ENCODE results near the gene CBX5.

The CBX5 gene

DNA sequence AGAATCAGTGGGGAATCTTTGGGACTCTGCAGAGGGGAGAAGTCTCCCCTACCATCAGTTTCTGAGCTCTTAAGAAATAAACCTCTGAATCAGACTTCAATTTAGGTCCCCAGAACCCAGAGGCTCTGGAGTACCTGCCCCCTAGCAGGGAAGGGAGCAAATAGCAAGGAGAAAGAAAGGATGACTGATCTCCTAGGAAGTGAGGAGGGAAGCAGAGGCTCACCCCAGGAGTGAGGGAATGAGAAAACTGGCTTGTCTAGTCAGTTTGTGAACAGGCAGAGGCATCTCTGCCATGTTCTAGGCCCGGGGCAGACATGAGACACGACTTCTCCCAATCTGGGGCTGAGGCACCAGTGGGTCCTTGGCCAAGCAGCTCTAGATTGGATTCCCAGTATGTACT is 66.8 kb downstream of the CBX5 start:
- H3K27me3 ChIP-seq (ENCODE audit: control insufficient read depth, insufficient read depth, low read length), result peaks cover 4% of the 10 kb centered on the region

DNA sequence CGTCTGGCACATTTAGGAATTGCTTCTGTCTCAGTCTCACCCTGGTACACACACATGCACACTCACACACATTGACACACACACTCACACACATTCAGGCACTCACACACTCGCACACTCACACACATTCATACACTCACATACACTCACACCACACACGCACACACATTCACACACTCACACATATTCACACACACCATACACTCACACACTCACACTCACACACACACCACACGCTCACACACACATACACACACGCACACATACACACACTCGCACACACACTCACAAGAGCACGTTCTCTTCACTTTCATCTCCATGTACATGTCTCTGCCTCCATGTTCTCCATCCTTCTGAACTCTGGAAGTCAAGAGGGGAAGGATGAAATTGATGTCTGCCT is 68.0 kb downstream of the CBX5 start:
- Histone ChIP-seq H3K79me2 (no peaks in the 10 kb centered on the region), H3K4me1 (peaks cover 4% of the 10 kb centered on the region), H3K4me2 (ENCODE audit: low read length) (no peak overlapping the region), H3K4me3 (ENCODE audit: low read depth, low read length) (no peak overlapping the region), H3K9ac (no peak overlapping the region), H3K9me3 (ENCODE audit: control insufficient read depth, low read length) (no peaks in the 10 kb centered on the region), H3K27me3 (ENCODE audit: control insufficient read depth, insufficient read depth, low read length) (peaks cover 4% of the 10 kb centered on the region), H2AFZ (no peak overlapping the region), H3K36me3 (ENCODE audit: control insufficient read depth, insufficient read depth, low read length) (no peaks in the 10 kb centered on the region), H3K27ac (no peak overlapping the region)
- TF ChIP-seq, protein P1, sequence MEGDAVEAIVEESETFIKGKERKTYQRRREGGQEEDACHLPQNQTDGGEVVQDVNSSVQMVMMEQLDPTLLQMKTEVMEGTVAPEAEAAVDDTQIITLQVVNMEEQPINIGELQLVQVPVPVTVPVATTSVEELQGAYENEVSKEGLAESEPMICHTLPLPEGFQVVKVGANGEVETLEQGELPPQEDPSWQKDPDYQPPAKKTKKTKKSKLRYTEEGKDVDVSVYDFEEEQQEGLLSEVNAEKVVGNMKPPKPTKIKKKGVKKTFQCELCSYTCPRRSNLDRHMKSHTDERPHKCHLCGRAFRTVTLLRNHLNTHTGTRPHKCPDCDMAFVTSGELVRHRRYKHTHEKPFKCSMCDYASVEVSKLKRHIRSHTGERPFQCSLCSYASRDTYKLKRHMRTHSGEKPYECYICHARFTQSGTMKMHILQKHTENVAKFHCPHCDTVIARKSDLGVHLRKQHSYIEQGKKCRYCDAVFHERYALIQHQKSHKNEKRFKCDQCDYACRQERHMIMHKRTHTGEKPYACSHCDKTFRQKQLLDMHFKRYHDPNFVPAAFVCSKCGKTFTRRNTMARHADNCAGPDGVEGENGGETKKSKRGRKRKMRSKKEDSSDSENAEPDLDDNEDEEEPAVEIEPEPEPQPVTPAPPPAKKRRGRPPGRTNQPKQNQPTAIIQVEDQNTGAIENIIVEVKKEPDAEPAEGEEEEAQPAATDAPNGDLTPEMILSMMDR (IDR thresholded peaks at IDR 0.05), result no peak

More for the DNA sequence above, 66.8 kb downstream of the CBX5 start:
- TF ChIP-seq, protein P1 (IDR thresholded peaks at IDR 0.05), result no peak
- Histone ChIP-seq H2AFZ (no peak overlapping the region), H3K4me1 (peaks cover 12% of the 10 kb centered on the region), H3K36me3 (ENCODE audit: control insufficient read depth, insufficient read depth, low read length) (no peaks in the 10 kb centered on the region), H3K4me3 (ENCODE audit: low read depth, low read length) (no peak overlapping the region), H3K4me2 (ENCODE audit: low read length) (no peak overlapping the region), H3K27ac (no peak overlapping the region), H3K9me3 (ENCODE audit: control insufficient read depth, low read length) (no peaks in the 10 kb centered on the region), H3K79me2 (no peaks in the 10 kb centered on the region), H3K9ac (no peak overlapping the region)

DNA sequence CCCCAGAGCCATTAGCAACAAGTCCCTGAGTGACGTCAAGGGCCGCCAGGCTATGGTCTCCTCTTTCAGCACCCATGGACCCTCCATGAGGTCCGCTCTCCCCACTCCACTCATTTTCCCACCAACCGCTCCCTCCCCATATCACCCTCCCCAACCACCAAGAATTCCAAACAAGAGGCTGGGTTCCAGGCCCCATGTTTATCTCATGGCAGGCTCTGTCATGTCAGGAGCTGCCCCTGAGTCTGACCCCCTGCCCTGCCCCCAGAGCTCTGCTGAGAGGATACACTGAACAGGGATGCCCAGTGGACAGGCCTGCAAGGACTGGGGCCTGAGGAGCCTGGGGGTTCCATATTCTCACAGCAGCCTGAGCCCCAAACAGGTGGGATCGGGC is 69.5 kb downstream of the CBX5 start:
- Histone ChIP-seq H3K4me2 (ENCODE audit: low read length) (no peak overlapping the region), H3K27ac (no peak overlapping the region), H3K36me3 (ENCODE audit: control insufficient read depth, insufficient read depth, low read length) (no peaks in the 10 kb centered on the region), H3K4me1 (no peaks in the 10 kb centered on the region), H3K27me3 (ENCODE audit: control insufficient read depth, insufficient read depth, low read length) (no peaks in the 10 kb centered on the region), H3K79me2 (no peaks in the 10 kb centered on the region), H3K4me3 (ENCODE audit: low read depth, low read length) (no peak overlapping the region), H2AFZ (no peak overlapping the region), H3K9ac (no peak overlapping the region), H3K9me3 (ENCODE audit: control insufficient read depth, low read length) (no peaks in the 10 kb centered on the region)
- TF ChIP-seq, protein P1 (IDR thresholded peaks at IDR 0.05), result no peak

DNA sequence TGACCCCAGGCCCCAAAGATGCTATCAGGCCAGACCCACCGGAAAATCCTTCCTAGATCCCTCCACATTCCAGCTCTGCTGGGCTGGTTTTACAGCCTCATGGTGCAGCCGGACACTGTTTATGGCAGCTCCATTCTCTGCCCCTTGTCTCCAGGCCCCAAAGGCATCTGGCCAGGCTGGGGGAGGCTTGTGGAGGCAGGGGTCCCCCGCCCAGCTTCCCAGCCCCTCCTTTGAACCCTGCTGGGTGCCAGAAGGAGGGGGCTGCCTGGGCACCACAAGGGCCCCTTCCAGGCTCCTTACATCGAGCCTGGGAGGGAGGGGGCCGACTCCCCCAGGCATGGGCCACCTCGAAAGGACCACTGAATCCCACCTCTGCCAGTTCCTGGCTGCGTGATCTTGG is 71.3 kb downstream of the CBX5 start:
- TF ChIP-seq, protein P1 (IDR thresholded peaks at IDR 0.05), result no peak
- Histone ChIP-seq H3K27me3 (ENCODE audit: control insufficient read depth, insufficient read depth, low read length) (no peaks in the 10 kb centered on the region), H3K9me3 (ENCODE audit: control insufficient read depth, low read length) (no peaks in the 10 kb centered on the region)

DNA sequence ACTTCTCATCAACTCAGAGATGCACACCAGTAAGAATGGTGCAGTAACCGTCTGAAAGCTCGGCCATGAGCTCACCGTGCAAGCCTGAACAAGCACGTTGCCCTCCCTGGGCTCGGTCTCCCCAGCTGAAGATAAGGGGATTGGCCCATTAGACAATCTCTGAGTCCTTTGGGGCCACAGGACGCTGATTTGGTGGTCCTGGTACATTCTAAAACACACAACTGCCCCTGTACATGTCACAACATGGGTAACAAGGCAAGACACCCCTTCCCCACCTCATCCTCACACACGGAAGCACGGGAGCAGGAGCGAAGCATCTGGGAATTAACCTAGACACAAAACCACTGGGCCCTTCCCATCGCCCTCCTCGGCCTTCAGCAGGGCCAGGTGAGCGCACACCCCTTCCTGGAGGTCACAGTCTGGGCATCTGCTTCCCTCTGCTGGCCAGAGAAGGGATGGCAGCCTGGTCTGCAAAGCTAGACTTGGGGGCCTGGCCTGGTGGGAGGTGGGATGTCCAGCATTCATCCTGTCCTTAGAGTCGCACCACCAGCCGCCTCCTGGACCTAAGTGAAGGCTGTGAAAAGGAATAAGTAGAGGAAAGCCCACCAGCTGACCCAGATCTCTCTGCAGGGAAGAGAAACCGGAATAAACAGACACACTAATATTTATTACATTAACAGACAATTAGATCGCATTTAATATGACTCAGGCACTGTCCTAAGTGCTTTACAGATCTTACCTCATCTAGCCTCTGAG is 72.2 kb downstream of the CBX5 start:
- Histone ChIP-seq H3K9me3 (ENCODE audit: control insufficient read depth, low read length) (no peaks in the 10 kb centered on the region), H2AFZ (no peak overlapping the region), H3K4me2 (ENCODE audit: low read length) (no peak overlapping the region), H3K27me3 (ENCODE audit: control insufficient read depth, insufficient read depth, low read length) (no peaks in the 10 kb centered on the region), H3K27ac (no peak overlapping the region), H3K36me3 (ENCODE audit: control insufficient read depth, insufficient read depth, low read length) (no peaks in the 10 kb centered on the region), H3K9ac (no peak overlapping the region), H3K79me2 (no peaks in the 10 kb centered on the region), H3K4me1 (no peaks in the 10 kb centered on the region), H3K4me3 (ENCODE audit: low read depth, low read length) (no peak overlapping the region)
- TF ChIP-seq, protein P1 (IDR thresholded peaks at IDR 0.05), result peak; percentile 91

More for the DNA sequence above, 71.3 kb downstream of the CBX5 start:
- H3K4me3 ChIP-seq (ENCODE audit: low read depth, low read length), result no peak overlapping the region
- no peaks in the 10 kb centered on the region for H3K79me2 ChIP-seq
- H3K4me2 ChIP-seq (ENCODE audit: low read length), result no peak overlapping the region
- H3K36me3 ChIP-seq (ENCODE audit: control insufficient read depth, insufficient read depth, low read length), result no peaks in the 10 kb centered on the region
- H3K4me1 ChIP-seq, result no peaks in the 10 kb centered on the region
- no peak overlapping the region for H3K9ac ChIP-seq
- no peak overlapping the region for H2AFZ ChIP-seq
- H3K27ac ChIP-seq, result no peak overlapping the region
